ENCODE measurements around the gene CD79B. TPM values are rescaled to one million over a fixed set of nuclear protein-coding genes. Genes with fewer than 3 reads are reported as not detected.
"Not testable (repeated sequence)": the region's sequence is repeated elsewhere in the genome, so short reads cannot be mapped to it uniquely, and the experiment has no call there.

CD79B gene
- total RNA-seq, 1 experiment from 2014 or later: 0.59 TPM

- H3K27ac ChIP-seq (ENCODE audit: low read depth, low read length); H3K27me3 ChIP-seq (ENCODE audit: insufficient read depth, low read length); H3K9me2 ChIP-seq (ENCODE audit: insufficient read depth); H3K79me2 ChIP-seq (ENCODE audit: insufficient read depth, low read length); H3K9me3 ChIP-seq (ENCODE audit: control insufficient read depth in 1 of 2, insufficient read depth in 1 of 2, low read depth in 1 of 2, low read length in 2 of 2); H3K4me3 ChIP-seq (replicated peaks in 1 of 2; ENCODE audit: low read depth in 1 of 2, low read length in 2 of 2); H3K9ac ChIP-seq (ENCODE audit: low read length); H3K4me2 ChIP-seq (ENCODE audit: low read length); H3K4me1 ChIP-seq (ENCODE audit: control insufficient read depth in 1 of 2, insufficient read depth in 2 of 2, low read length in 2 of 2); BruUV-seq (replicated peaks); intact Hi-C loops (cut with micrococcal nuclease); ATAC-seq; H3K36me3 ChIP-seq (ENCODE audit: control insufficient read depth in 1 of 2, insufficient read depth in 2 of 2, low read length in 2 of 2); H4K20me1 ChIP-seq (ENCODE audit: insufficient read depth); H2AFZ ChIP-seq (ENCODE audit: low read depth, low read length, poor library complexity, severe bottlenecking); DNase-seq (ENCODE audit: low read depth, low spot score): not testable (repeated sequence)
- POLR2A ChIA-PET: interaction anchor here (0.7 to 2.3 kb wide), 4 partner anchors 12 to 225 kb away, joined by 3 to 13 read pairs (median 3); partner anchors contain the start of gene CD79B
- RAD21 ChIA-PET (ENCODE audit: low non-redundant PET in 1 of 2, low total read pairs in 2 of 2, uncharacterized antibody in 2 of 2, unreplicated experiment in 2 of 2): interaction anchor here (0.7 to 2.4 kb wide), 13 partner anchors 26 to 1053 kb away, joined by 3 to 20 read pairs (median 7); no protein-coding TSS in a partner anchor
- CTCF ChIA-PET: interaction anchor here (0.7 to 3.9 kb wide), 22 partner anchors 8 to 499 kb away, joined by 3 to 90 read pairs (median 4); partner anchors contain the start of genes CD79B, CSHL1 and ICAM2
Measured at GRCh38 chr17:63920050-63920449, 12.1 kb downstream of the CD79B start.

DNA sequence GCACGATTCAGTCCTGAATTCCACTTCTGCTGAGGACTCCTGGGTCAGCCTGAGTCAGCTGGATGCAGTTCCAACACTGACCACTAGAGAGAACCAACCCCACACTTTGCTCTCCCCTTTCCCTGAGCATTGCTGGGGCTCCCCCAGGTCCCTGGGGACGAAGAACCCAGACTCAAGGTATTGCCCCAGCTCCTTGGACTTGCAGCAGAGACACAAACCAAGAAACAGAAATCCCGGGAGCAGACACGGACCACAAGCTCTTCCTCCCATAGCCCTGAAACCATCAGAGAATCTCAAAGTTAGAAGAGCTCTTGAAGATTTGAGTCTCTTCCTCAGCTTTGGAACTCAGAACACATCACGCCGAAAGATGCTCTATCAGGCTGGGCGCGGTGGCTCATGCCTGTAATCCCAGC lies 12.8 kb downstream of the CD79B start:
- Histone ChIP-seq H3K27me3 (ENCODE audit: insufficient read depth, low read length) (no peaks in the 10 kb centered on the region), H3K9me2 (ENCODE audit: insufficient read depth) (no peaks in the 10 kb centered on the region), H3K36me3 (ENCODE audit: control insufficient read depth in 1 of 2, insufficient read depth in 2 of 2, low read length in 2 of 2) (no peaks in the 10 kb centered on the region), H2AFZ (ENCODE audit: low read depth, low read length, poor library complexity, severe bottlenecking) (no peak overlapping the region), H4K20me1 (ENCODE audit: insufficient read depth) (no peaks in the 10 kb centered on the region), H3K9me3 (ENCODE audit: control insufficient read depth in 1 of 2, insufficient read depth in 1 of 2, low read depth in 1 of 2, low read length in 2 of 2) (no peaks in the 10 kb centered on the region), H3K27ac (ENCODE audit: low read depth, low read length) (no peak overlapping the region), H3K9ac (ENCODE audit: low read length) (no peak overlapping the region), H3K4me2 (ENCODE audit: low read length) (no peak overlapping the region), H3K4me3 (replicated peaks in 1 of 2; ENCODE audit: low read depth in 1 of 2, low read length in 2 of 2) (no peak overlapping the region), H3K79me2 (ENCODE audit: insufficient read depth, low read length) (no peaks in the 10 kb centered on the region), H3K4me1 (ENCODE audit: control insufficient read depth in 1 of 2, insufficient read depth in 2 of 2, low read length in 2 of 2) (no peaks in the 10 kb centered on the region)
- ChIA-PET CTCF (interaction anchor here (0.8 to 3.9 kb wide), 26 partner anchors 8 to 500 kb away, joined by 3 to 90 read pairs (median 4); partner anchors contain the start of genes CD79B, CSHL1 and ICAM2), POLR2A (interaction anchor here (0.7 to 2.3 kb wide), 5 partner anchors 13 to 226 kb away, joined by 3 to 13 read pairs (median 3); partner anchors contain the start of gene CD79B), RAD21 (ENCODE audit: low non-redundant PET in 1 of 2, low total read pairs in 2 of 2, uncharacterized antibody in 2 of 2, unreplicated experiment in 2 of 2) (interaction anchor here (0.6 to 2.4 kb wide), 14 partner anchors 27 to 1052 kb away, joined by 3 to 20 read pairs (median 6); no protein-coding TSS in a partner anchor)
- intact Hi-C loops (cut with micrococcal nuclease): loop anchor here (1.0 to 2.0 kb wide), 6 partner anchors 27 to 214 kb away; no protein-coding TSS in a partner anchor
- BruUV-seq (replicated peaks): no TSS peak
- peak; percentile 59 for DNase-seq (ENCODE audit: low read depth, low spot score)
- ATAC-seq: peak; percentile 98
- no peak for TF ChIP-seq FOSL1 (IDR thresholded peaks at IDR 0.05; ENCODE audit: low read depth)
- TF ChIP-seq TCF7L2 (IDR thresholded peaks at IDR 0.05; ENCODE audit: borderline replicate concordance, extremely low read depth, insufficient read depth, insufficient read length): peak; percentile 14
- no peak for TF ChIP-seq POLR2AphosphoS5 (IDR thresholded peaks at IDR 0.05; ENCODE audit: low read depth, low read length)
- TF ChIP-seq POLR2A (IDR thresholded peaks at IDR 0.05; ENCODE audit: borderline replicate concordance, extremely low read depth, insufficient read depth, insufficient read length): no peak
- TF ChIP-seq, protein P1, sequence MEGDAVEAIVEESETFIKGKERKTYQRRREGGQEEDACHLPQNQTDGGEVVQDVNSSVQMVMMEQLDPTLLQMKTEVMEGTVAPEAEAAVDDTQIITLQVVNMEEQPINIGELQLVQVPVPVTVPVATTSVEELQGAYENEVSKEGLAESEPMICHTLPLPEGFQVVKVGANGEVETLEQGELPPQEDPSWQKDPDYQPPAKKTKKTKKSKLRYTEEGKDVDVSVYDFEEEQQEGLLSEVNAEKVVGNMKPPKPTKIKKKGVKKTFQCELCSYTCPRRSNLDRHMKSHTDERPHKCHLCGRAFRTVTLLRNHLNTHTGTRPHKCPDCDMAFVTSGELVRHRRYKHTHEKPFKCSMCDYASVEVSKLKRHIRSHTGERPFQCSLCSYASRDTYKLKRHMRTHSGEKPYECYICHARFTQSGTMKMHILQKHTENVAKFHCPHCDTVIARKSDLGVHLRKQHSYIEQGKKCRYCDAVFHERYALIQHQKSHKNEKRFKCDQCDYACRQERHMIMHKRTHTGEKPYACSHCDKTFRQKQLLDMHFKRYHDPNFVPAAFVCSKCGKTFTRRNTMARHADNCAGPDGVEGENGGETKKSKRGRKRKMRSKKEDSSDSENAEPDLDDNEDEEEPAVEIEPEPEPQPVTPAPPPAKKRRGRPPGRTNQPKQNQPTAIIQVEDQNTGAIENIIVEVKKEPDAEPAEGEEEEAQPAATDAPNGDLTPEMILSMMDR (IDR thresholded peaks at IDR 0.05 in 2 of 3, conservative IDR thresholded peaks at IDR 0.05 in 1 of 3; ENCODE audit: borderline replicate concordance in 1 of 3, insufficient read depth in 1 of 3, low read depth in 2 of 3, low read length in 2 of 3): peak; percentile 96 to 98 (median 98)
- no peak for TF ChIP-seq JUND (IDR thresholded peaks at IDR 0.05)
- TF ChIP-seq ZBTB33 (IDR thresholded peaks at IDR 0.05; ENCODE audit: extremely low read depth, insufficient replicate concordance, low read length): no peak
- no peak for TF ChIP-seq EGR1 (IDR thresholded peaks at IDR 0.05; ENCODE audit: low read depth)
- TF ChIP-seq CEBPB (IDR thresholded peaks at IDR 0.05; ENCODE audit: low read depth): no peak
- no peak for TF ChIP-seq EZH2 (IDR thresholded peaks at IDR 0.05)
- TF ChIP-seq ZNF274 (IDR thresholded peaks at IDR 0.05; ENCODE audit: low read depth, low read length): no peak
- peak; percentile 97 for TF ChIP-seq RAD21 (IDR thresholded peaks at IDR 0.05; ENCODE audit: low read depth)
- no peak for TF ChIP-seq CBX3 (IDR thresholded peaks at IDR 0.05; ENCODE audit: low read depth)

All from HCT116 (cell line).